Activated CD8-positive, alpha-beta memory T cell treated with anti-CD3 and anti-CD28 coated beads, Interleukin-2, amount 50 U/mL, for 24 hours (primary cell): Measurements from ENCODE around the gene NARF.

Experiments used
- DNase-seq: peaks from one replicate; pipeline ENCODE4 v3.0.0-alpha.2; 2020; ENCODE audit errors: extremely low read depth

NARF gene

GRCh38 chr17:82433560-82434215 lies 24.9 kb upstream of the NARF start:
- no peak for DNase-seq

GRCh38 chr17:82434216-82434565 lies 24.4 kb upstream of the NARF start:
- no peak for DNase-seq

GRCh38 chr17:82435103-82435502 lies 23.4 kb upstream of the NARF start:
- no peak for DNase-seq

- no peak for DNase-seq
Observed at GRCh38 chr17:82435601-82436583, 22.6 kb upstream of the NARF start.

GRCh38 chr17:82436601-82437324 lies 21.8 kb upstream of the NARF start:
- no peak for DNase-seq

GRCh38 chr17:82437325-82437668 lies 21.2 kb upstream of the NARF start:
- DNase-seq: no peak

GRCh38 chr17:82438401-82439193 lies 19.9 kb upstream of the NARF start:
- DNase-seq: no peak

GRCh38 chr17:82439194-82439828 lies 19.2 kb upstream of the NARF start:
- no peak for DNase-seq

- DNase-seq: no peak
Observed at GRCh38 chr17:82439829-82440365, 18.6 kb upstream of the NARF start.

GRCh38 chr17:82440469-82440981 lies 18.0 kb upstream of the NARF start:
- DNase-seq: no peak

- no peak for DNase-seq
Observed at GRCh38 chr17:82440991-82441627, 17.4 kb upstream of the NARF start.

GRCh38 chr17:82441691-82442487 lies 16.7 kb upstream of the NARF start:
- DNase-seq: no peak

- DNase-seq: no peak
Observed at GRCh38 chr17:82442643-82443464, 15.7 kb upstream of the NARF start.

GRCh38 chr17:82443465-82444283 lies 14.9 kb upstream of the NARF start:
- DNase-seq: no peak

GRCh38 chr17:82444284-82444893 lies 14.2 kb upstream of the NARF start:
- no peak for DNase-seq

- no peak for DNase-seq
Observed at GRCh38 chr17:82444941-82445521, 13.5 kb upstream of the NARF start.

GRCh38 chr17:82445542-82445941 lies 13.0 kb upstream of the NARF start:
- DNase-seq: no peak
